DMS53 treated with DMSO at 0.1 percent for 48 hours (cell line): ENCODE results near the gene ADAMTS2.

ENCODE experiments used
- DNase-seq: peaks from one replicate; lab custom pipeline; 2025; ENCODE audit not compliant: unreplicated experiment; lab: John Stamatoyannopoulos, UW

The ADAMTS2 gene

DNA sequence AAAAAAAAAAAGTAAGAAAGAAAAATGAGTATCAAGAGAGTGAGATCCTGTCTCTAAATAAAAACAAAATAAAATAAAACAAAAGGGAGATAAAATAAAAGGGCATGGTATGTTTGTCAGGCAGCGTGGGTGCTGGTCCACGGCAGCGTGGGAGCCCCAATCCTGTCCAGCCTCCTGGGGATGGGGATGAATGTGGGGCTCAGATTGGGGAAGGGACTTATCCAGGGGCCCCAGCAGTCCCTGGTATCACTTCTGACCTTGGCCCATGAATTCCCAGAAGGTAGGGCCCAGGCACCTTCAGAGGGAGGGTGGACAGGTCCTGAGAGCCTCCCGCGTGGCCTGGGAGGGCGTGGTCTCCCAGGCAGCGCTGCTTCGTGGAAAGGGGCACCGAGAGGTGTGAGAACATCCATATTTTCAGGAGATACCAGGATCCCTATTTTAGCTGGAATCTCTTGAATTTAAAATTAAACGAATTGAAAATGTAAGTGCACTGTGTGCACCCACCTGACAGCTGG, 213.9 kb downstream of the ADAMTS2 start:
- no peak for DNase-seq

DNA sequence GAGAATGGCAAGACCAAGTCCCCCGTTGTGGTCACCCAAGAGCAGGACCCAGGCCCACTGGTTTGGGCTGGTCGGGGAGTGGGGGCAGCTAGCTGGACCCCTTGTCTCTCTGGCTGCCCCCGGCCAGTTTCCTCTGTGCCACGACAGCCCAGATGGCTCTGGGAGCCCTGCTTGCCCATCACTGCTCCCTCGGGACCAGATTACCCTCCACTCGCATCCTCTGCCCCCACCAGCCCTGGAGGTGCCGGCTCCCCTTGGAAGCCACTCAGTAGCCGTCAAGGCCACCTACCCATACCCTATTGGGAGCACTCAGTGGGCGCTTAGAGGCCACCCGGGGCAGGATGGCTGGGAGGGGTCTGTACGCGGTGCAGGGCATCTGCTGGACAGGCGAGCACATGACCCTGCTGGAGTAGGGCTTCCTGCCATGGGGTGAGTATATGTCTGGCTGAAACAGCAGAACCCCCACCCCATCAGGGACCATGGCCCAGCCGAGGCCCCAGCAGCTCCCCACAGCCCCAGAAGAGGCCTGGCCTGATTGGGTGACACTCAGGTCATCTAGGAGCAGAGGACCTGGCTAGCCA, 215.1 kb downstream of the ADAMTS2 start:
- DNase-seq: no peak

DNA sequence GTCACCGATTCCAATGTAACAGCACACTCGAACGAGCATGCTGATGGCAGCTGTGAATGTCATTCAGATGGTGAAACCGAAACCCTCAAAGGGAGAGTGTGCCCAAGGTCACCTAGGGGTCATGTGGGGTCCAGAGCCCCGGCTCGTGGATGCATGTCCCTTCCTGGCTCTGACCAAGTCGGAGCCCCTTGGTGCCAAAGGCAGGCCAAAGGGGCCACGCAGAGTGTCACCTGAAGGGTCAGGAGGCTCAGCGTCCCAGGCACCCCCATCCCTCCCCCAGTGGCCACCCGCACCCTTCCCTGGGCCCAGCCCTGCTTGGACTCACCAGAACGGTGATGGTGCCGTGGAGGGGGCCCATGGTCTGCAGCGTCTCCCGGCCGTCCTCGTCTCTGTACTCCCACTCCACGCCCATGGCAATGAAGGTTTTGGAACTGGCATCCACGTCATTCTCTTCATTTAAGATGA, 215.6 kb downstream of the ADAMTS2 start:
- DNase-seq: no peak

DNA sequence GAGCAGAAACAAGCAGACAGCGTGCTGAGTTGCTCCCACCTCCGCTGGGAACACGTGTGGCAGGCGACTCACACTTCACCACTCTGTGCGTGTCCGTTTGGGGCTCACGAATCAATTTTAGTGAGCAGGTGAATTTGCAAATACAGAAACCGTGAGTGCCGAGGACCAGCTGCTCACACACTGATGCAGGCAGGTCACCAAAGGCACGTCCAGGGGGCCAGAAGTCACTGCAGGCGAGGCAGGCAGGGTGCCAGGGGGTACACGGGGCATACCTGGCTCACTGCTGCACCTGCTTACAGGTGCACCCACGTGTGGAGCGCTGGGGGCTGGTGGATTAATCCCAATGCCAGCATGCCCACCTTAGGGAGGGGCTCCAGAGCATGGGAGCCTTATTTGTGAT, 216.3 kb downstream of the ADAMTS2 start:
- no peak for DNase-seq

DNA sequence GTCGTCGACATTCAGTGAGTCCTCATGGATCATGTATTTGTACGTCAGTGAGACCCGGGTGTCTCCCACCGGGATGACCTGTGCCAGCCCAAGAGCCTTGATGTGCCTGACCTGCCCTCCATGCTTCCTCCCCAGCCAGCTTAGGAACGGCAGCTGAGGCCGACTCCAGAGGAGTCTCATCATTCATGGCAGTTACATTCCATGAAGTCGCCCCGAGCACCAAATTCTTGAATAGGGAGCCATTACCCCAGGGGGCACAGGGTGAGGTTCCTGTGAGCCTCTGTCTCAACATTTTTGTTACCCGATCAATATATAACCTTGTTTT, 217.3 kb downstream of the ADAMTS2 start:
- no peak for DNase-seq

DNA sequence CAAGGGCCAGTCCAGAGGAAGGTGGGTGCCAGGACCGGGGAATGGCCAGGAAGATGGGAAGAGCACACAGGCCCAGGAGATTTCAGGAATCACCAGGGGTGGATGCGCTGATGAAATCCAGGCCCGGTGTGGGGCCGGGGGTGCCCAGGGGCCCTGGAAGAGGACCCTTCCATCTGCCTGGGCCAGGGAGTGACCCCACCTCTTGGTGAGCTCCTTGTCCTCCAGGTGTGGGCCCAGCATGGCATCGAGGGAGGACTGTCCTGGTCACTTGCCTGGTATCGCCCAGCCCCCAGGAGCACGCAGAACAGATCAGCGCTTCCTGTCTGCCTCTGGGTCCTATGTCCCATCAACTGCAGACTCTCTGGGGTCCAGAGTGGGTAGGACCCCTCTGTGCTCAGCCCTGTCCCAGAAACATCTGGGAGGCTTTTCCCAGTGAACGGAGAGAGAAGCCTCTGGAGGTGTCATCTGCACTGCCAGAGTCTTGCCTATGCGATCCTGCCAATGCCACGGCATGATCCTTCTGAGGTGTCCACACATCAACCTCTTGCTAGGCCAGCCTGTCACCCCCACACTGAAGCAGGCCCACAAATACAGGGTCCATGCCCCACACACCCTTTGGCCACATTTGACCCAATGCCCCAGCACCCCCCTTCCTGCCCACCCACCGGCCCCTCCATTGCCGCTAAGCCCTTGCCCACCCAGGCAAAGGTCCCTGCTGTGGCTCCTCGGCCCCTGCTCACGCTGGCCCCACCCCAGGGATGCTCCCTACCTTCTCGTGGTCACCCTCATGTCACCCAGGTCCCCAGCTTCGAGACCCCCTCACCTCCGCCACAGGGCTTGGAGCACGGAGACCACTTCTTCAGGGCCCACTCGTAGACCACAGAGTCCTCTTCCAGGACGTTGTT, 217.9 kb downstream of the ADAMTS2 start:
- DNase-seq: no peak

DNA sequence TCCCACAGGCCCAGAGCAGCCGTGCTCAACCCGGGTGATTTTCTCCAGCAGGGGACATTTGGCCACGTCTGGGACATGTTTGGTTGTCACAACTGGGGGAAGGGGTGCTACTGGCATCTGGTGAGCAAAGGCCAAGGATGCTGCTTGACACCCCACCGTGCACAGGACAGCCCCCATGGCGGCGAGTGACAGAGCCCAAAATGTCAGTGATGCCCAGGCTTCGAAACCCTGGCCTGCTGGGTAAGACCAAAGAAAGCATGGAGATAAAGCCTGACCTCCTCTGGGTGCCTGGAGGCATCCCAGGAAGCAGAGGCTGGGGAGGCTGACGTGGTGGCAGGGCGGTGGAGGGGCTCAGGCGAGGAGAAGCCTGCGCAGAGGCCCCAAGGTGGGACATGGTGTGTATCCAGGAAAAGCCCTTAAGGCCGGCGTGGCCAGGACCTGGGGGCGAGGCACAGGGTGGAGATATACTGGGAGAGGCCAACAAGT, 218.7 kb downstream of the ADAMTS2 start:
- DNase-seq: no peak

DNA sequence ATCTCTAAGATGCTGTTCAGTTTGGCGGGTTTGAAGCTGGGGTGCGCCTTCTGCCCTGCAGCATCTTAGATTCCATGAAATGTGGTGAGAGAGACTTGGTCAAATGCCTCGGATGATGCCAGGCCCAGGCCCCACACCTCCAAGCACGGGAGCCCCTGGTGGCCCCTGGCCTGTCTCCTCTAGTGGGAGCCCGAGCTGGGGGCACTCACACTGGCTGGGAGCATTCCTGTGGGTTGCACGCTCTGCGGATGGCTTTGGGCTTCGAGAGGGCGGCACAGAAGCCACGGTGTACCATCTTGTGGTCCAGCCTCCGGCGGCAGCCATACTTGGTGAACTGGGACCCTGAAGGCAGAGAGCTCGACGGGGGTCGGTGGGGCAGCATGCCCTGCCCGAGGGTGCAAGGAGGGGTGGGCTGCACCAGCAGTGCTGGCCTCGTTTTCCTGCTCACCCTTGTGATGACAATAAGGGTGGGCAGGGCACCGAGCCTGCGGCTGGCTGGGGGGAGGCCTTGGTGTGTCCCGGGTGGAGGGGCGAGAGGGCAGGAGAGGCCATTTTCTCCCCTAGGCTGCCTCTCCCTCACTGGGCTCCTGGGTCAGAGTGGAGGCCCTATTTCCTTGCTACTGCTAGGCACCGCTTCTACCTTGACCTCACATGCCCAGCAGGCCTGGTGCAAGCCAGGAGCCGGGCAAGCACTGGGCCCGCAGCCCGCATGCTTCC, 219.3 kb downstream of the ADAMTS2 start:
- DNase-seq: no peak

DNA sequence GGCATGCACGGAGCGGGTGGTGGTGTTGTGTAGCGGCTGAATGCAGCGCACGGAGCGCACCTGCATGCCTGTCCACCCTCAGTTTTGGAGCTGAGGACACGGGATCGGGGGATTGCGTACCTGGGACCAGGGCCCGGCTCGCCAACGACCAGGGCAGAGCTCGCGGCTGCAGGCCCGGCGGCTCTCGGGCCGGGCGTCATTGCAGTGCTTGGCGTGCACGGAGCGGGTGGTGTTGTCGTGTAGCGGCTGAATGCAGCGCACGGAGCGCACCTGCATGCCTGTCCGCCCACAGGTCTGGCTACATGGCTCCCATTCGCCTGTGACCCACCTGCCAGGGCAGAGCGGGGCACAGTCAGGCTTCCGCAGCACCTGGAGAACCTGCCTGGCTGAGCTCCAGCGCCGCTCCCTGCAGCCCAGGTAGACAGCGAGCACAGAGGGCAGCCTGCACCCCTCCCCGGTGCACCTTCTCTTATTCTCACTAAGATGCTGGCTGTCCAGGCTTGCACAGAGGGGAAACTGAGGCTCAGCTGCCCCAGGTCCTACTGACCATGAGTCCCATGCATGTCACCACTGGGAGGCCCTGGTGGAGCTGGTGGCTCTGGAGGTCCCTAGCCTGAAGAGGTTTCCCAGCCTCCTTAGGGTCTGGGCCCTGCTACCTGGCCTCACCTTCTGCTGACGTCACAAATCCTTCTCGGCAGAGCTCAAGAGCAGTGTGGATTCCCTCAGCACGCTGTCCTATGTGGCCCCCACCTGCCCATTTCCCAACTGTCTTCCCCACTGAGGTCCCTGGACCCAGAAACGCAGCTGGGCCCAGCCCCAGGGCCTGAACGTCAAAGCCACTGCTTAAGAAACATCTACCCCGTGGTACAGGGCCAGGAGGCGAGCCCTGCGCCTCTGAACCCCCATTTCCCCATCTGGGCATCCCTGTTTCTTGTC, 220.1 kb downstream of the ADAMTS2 start:
- no peak for DNase-seq

DNA sequence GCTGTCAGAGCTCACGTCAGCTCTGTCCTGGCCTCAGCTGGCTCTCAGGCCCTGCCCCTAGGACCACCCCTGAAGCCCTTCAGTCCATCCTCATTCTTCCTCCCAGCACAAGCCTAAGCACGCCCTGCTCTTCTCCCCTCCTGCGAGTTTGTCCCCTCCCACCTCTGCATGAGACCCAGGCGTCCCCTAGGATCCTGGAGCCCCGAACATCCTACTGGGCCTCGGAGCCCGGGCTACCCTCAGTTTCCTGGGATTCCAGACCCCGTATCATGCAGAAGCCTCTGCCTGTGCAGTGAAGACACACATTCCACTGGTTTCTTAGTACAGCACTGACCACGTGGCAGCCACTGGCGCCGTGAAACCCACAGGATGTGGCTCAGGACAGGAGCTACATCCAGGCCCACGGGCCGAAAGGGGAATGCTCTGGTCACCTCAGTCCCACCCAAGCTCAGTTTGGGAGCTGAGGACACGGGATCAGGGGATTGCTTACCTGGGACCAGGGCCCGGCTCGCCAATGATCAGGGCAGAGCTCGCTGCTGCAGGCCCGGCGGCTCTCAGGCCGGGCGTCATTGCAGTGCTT, 220.9 kb downstream of the ADAMTS2 start:
- no peak for DNase-seq

DNA sequence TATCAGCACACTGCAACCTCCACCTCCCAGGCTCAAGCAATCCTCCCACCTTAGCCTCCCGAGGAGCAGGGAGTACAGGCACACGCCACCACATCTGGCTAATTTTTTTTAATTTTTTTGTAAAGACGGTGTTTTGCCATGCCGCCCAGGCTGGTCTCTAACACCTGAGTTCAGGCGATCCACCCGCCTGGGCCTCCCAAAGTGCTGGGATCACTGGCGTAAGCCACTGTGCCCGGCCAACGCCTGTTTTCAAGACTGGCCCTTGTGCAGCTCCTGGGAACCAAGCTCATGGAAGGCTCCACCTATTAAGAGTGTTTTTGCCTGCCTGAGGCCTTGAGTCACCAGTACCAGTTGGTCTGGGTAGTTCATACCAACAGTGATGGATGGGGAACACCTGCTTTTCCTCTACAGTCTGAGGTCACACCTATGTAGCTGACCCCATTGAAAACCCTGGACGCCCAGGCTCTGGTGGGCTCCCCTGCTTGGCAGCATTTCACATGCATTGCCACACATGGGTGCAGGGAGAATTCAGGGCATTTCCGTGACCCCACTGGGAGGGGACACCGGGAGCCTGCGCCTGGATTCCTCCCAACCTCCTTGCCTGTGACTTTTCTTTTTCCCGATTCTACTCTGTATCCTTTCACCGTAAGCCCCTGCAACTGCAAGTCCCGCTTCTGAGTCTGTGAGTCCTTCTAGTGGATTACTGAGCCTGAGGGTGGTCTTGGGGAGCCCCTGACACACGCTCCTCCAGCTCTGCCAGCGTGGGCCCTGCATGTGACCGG, 221.6 kb downstream of the ADAMTS2 start:
- DNase-seq: no peak

DNA sequence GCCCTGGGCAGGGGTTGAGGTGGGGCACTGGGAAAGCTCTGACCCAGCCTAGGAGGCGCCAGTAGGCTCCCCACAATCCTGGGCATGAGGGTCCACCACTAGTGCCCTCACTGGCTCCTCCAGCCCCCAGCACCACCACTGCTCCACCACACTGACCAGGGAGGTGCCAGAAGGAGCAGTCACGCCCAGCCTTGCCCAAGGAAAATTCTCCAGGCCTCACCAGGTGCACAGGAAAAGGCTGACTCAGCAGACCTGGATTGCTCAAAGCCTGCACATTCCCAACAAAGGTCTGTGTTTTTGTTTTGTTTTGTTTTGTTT, 222.2 kb downstream of the ADAMTS2 start:
- DNase-seq: no peak

DNA sequence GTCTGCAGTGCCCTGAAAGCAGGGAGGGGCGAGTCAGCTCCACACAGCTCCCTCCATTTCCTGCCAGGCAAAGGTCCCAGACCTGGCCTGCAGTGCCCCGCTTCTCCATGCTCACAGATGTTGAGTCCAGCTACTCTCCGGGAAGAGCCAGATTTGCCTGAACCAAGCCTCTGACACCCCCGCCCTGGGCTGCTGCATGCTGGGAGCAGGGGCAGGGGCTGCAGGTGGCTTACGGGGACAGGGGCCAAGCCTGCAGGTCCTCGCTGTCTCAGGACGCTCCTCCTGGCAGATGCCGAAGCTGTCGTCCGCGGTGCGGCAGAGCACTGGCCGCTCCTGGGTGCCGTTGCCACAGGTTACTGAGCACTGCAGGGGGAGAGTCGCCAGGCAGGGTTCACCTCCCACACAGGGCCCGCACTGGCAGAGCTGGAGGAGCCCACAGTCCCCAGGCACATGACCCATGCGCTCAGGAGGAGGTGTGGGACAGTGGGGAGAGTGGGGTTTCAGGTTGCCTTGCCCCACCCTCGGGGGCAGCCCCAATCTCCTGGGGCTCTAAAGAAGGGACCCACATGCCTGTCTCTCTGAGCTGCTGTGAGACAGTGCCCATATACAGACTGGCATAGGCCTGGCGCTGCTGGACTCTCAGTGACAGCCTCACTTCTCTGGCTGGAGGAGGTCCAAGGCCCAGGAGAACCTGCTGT, 222.7 kb downstream of the ADAMTS2 start:
- DNase-seq: no peak

DNA sequence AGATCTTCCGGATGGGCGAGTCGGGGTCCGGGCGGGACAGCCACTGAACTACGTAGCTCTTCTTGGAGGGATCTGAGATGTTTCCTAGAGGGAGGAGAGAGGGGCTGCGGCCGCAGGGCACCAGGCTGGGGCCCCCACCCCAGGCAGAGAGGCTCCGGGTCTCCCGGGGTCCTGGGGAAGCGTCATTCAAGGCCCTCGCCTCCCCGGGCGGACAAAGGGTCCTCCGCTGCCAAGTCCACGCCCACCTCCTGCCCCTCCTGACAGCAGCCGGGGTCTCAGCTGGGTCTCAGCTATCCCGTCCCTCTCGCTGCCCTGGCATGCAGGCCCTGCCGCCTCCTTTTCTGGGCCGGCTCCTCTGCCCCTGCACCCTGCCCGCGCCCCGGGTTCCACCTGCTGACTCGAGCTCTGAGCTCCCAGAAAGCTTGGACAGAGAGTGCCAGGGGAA, 223.6 kb downstream of the ADAMTS2 start:
- no peak for DNase-seq

DNA sequence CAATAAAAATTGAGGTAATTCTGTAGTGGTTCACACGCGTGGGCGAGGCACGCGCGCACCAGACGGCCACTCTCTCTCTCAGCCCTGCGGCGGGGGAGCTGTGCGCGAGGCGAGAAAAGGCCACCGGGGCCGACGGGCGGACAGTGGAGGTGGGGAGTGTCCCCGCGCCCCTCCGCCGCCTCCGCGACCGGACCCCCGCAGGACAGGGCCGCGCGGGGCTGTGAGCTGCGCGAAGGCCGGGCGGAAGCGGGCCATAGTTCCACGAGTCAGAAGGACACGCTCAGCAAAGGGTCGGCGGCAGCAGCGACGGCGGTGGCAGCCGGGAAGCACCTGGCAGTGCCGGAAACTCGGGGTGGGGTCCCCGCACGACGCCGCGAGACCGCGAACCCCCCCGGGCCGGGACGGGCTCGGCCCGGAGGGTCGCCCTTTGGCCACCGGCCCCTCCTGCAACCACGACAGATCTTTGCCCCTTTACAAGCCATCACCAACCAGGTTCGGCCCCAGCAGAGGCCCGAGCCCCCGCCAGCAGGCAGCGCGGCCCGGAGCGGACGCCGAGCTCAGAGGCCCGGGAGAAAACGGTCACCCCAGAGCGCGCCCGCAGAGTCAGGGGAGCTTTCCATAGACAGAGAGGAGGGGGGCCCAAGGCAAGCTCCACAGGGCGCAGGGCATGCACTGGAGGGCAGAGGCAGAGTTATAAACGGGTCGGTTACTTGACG, 224.2 kb downstream of the ADAMTS2 start:
- no peak for DNase-seq

DNA sequence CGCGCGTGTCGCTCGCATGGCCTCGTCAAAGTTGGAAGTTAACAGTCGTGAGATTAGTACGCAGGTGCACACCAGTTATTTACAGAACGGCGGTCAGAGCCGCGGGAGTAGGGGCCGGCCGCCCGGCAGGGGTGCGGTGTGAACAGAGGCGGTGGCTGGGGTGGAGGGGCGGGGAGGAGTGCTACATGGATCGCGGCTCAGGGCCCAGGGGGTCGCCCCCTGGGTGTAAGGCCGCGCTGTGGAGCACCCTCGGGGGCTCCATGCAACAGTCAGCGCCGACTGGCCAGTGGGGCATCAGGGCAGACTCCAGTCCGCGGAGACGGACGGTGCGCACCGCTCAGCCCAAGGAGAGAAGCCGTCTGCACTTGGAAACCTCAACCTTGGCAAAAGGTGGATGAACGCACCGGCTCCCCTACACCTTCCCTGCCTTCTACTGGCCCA, 224.8 kb downstream of the ADAMTS2 start:
- DNase-seq: no peak

DNA sequence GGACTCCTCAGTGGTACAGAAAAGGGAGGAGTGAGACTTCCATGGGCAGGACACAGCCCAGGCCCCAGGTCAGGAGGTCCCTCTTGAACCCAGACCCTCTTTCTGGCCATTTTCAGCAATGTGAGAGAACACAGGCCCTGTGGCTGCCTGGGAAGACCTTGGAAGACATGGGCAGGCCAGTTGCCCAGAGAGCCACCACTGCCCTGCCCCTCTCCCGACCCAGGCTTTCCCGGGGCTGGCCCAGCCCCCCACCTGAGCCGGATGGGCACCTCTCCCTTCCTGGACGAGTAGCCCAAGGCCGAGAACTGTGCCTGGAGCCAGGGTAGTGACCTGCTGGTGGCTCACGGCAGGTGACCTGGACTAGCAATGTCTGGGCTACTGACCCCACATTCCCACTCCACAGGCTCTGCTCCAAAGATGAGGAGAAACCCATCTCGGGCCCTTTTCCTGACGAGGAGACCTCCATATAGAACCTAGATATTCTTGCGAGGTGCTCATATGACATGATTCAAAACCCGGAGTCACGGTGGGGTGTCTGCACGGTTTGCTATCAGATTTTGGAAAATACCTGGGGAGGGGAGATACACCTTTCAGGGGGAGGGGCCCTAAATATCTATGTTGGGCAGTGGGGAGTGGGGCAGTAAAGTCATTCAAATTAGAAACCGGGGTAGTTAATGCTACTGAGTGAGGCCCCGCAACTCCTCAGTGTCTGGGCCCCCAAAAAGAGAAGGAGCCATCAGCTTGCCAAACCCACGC, 225.7 kb downstream of the ADAMTS2 start:
- no peak for DNase-seq
